NCI-H526 (cell line): ENCODE measurements around the gene NRP2.

Source experiments
- DNase-seq, 2 experiments: peaks; one replicate each; lab custom pipeline; 2025; lab: John Stamatoyannopoulos, UW

NRP2 gene, protein sequence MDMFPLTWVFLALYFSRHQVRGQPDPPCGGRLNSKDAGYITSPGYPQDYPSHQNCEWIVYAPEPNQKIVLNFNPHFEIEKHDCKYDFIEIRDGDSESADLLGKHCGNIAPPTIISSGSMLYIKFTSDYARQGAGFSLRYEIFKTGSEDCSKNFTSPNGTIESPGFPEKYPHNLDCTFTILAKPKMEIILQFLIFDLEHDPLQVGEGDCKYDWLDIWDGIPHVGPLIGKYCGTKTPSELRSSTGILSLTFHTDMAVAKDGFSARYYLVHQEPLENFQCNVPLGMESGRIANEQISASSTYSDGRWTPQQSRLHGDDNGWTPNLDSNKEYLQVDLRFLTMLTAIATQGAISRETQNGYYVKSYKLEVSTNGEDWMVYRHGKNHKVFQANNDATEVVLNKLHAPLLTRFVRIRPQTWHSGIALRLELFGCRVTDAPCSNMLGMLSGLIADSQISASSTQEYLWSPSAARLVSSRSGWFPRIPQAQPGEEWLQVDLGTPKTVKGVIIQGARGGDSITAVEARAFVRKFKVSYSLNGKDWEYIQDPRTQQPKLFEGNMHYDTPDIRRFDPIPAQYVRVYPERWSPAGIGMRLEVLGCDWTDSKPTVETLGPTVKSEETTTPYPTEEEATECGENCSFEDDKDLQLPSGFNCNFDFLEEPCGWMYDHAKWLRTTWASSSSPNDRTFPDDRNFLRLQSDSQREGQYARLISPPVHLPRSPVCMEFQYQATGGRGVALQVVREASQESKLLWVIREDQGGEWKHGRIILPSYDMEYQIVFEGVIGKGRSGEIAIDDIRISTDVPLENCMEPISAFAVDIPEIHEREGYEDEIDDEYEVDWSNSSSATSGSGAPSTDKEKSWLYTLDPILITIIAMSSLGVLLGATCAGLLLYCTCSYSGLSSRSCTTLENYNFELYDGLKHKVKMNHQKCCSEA

GRCh38 chr2:205682239-205682970 is at the start of gene NRP2:
TSS of gene NRP2 (plus strand) at chr2:205682501. CDS start at chr2:205683291, 790 bp downstream.
- DNase-seq, result peak; percentile 68 to 91

DNA sequence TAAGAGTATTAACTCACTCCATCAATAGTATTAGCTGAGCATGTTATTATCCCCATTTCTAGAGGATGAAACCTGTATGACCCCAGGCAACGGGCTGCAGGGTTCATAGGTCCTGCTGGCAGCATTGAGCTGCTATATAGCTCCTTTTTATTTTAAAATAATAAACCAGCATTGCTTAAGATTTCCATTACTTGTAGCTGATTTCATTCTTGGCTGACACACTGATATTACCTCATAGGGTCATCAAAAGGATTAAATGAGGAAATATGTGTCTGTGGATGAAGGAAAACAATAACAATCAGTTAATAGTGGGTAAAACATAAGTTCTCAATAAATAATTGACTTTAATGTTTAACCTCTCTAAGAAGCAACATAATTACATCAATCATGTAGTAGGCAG is 48.3 kb upstream of the NRP2 start:
- no peak for DNase-seq

- DNase-seq, result no peak
Measured at GRCh38 chr2:205636549-205637319, 45.6 kb upstream of the NRP2 start.

- DNase-seq, result no peak
Measured at GRCh38 chr2:205637320-205637602, 45.0 kb upstream of the NRP2 start.

GRCh38 chr2:205637779-205638503 is 44.4 kb upstream of the NRP2 start:
- DNase-seq, result no peak

- DNase-seq, result no peak
Measured at GRCh38 chr2:205640716-205641115, 41.6 kb upstream of the NRP2 start.

DNA sequence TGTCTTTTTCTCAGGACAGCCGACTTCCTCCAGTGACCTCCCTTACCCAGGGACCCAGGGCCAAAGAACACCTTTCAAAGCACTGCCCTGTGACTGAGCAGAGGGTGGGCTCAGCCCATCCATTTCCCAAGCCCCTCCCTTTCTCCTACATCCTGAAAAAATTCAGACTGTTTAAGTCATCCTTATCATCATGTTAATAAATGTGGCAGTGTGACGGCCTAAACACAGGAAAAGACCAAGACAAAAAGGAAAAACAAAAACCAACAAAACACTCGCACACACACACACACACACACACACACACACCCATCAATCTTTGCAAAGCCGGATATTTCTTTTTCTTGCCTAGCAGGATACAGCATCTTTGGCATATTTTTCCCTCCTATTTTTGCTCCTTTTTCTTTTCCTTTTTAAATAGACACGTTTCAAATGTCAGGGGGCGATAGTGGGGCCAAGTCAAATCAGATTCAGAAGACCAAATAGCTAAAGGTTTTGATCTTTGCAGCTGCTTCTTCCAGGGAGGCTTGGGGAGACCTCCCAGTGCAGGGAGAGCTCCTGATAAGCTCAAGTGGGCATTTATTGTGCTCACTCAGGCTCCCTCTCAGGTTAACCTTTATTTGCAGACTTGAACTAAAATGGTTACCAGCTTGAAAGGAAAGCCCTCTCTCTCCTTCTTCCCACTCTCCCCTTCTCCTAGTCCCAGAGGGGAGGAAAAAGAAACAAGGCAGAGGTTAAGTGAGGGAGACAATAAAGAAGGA is 39.5 kb upstream of the NRP2 start:
- DNase-seq, result no peak

DNA sequence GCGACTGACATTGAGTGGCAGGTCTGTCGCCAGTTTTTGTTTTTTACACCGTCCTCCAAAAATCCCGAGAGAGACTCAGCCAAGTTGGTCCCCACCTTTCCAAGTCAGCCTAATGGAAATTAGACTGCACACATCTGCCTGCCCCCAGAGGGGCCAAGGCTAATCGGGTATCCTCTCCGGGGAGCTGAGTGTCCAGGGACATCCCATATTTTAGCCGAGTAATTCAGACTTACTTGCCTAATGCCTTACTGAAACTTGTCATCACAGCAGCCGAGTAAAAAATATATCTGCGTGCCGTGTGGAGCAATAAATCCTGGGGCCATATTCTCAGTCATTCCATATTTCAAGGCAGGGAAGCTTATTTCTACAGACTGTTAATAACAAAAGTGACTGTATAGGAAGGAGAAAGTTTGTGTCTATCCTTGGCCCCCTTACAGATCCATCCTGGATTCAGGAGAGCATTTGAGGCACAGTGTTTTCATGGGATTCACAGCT is 38.9 kb upstream of the NRP2 start:
- DNase-seq, result no peak

DNA sequence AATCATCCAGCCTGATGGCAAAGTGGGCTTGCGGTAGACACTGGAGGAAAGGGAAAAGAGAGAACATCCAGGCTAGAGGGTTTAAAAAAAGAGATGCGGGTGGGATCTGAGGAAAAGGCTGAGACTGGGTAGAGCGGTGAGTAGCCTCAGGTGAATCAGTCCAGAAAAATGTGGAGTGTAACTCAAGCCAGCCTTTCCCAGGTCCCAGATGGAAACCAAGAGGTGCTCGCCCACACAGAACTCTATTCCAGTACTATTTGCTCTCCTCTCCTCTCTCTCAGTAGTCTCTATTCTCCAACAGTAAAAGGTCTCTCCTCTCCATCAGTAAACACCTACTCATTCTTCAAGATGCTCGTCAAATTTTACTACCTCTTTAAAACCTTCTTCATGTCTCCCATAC is 38.3 kb upstream of the NRP2 start:
- no peak for DNase-seq

GRCh38 chr2:205646680-205647079 is 35.6 kb upstream of the NRP2 start:
- no peak for DNase-seq

DNA sequence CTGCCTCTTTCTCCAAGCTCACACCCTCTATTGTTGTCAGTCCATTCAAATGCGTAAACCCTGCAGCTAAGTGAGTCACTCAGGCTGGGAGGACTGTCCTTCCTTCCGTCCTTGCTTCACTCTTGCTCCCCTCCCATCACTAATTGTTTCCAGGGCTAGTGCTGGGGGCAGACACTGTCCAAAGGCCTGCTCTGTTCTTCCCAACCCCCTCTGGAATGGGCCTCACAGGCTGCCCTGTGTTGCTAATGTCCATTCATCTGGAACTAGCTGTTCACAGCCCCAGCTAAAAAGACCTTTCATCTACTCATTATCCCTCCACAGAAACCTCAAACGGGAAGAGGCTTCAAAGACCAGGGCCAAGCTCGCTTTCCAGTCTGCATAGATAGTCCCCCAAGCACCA is 31.9 kb upstream of the NRP2 start:
- no peak for DNase-seq

DNA sequence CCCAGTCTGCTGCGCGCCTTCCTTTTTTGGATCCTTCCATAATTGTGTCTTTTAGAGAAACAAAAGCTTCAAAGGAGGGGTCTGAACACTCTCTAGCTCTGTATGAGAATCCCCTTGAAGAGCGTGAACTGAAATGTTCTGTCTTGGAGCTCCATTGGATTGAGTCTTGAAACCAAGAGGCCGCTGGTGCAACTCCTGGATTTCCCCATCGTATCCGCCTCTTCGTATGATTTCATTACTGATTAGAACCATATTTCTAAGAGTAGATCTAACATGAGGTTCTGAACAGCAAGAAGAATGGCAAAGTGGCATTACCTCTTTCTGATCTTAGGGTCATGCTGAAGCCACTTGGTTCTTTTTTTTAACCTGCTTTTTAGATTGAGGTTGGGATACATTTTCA is 31.4 kb upstream of the NRP2 start:
- no peak for DNase-seq

GRCh38 chr2:205651719-205652118 is 30.6 kb upstream of the NRP2 start:
- DNase-seq, result no peak

DNA sequence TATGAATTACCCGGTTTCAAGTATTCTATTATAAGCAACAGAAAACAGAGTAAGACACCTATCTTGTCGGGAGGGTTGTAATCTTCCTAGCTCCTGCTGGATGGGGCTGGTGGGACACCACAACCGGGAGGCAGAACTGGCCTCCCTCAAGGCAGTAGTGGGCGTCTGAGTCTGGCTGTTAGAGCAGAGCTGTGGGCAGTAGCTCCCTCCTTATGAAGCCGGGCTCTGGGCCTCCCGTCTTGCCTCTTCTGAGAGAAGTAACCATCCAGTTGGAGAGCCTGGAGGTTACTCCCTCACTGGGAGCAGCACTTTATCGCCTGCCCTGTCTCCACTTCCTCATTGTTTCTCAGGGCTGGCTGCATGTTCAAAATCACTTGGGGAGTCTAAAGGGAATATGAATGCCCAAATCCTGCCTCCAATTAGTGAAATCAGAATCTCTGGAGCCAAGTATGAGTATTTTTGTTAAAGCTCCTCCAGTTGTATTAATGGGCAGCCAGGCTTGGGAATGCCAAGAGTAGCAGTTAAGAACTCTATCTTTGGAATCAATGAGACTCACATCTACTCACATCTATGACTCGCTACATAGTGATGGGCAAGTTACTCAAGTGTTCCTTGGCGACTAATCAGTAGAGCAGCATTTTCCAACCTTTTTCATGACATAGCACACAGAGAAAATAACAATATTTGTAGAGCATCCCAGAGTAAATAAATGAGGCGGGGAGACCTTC is 27.3 kb upstream of the NRP2 start:
- DNase-seq, result no peak

DNA sequence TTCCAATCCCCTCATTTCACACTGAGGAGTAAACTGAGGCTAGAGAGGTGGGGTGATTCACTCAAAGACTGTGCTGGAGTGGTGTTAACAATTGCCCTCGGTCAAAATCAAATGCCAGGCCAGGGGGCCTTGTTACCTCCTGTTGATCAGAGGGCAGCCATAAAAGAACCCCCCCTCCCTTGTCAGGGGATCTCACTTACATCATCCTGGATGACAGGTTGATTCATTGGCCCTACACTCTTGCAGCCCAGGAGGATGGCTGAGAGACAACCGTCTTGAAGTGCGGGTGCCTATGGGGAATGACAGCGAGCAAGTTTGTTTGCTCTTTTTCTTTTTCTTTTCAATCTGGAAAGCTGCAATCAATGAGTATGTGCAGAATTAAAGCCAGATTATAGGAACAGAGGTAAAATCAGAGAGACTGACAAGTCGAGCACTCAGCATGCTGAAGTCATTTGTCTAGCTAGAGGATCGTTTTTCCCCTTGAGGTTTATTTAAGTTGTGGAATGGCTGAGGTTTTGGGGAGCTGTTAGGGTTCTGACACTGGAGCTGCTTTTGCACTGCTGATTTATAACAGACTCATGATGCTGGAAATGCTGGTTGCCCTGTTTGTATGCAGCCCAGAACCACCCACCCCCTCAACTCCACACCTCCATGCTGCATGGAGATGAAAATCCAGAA is 26.4 kb upstream of the NRP2 start:
- no peak for DNase-seq

GRCh38 chr2:205656461-205656860 is 25.8 kb upstream of the NRP2 start:
- DNase-seq, result no peak

- DNase-seq, result no peak
Measured at GRCh38 chr2:205656941-205657340, 25.4 kb upstream of the NRP2 start.

GRCh38 chr2:205657579-205657978 is 24.7 kb upstream of the NRP2 start:
- no peak for DNase-seq

DNA sequence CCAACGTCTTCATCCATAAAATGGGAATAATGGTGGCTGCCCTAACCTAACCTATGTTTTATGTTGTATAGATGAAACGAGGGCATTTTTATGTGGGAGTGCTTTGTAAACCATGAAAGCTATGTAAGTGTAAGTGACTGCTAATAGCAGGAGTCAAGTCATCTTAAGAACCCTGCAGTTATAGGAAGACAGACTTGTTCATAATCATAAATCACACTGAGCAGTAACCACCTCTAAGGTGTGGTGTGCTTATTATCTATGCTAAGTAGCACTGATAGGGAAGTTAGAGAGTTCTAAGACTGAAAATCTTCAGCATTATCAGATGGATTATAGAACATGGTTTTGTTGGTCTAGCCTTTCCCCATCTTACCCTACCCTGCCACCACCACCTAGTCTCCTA is 24.2 kb upstream of the NRP2 start:
- DNase-seq, result no peak
